Gastroesophageal sphincter (tissue), 3 donors: ENCODE measurements around the gene TMTC2.

Experiments
- EP300 ChIP-seq: sonication (generic); formaldehyde crosslinking; IDR thresholded peaks from one replicate; pipeline ENCODE4 v1.6.1; 2017; ENCODE audit warnings: antibody characterized with exemption, mild to moderate bottlenecking
- POLR2A ChIP-seq, 2 donors: fragments of 450-650 bp; IDR thresholded peaks; one replicate each; pipeline ENCODE4 v1.6.1; 2017; ENCODE audit warnings: antibody characterized with exemption in 2 of 2, mild to moderate bottlenecking in 2 of 2, moderate library complexity in 1 of 2
- POLR2AphosphoS5 ChIP-seq: sonication (generic); formaldehyde crosslinking; IDR thresholded peaks from one replicate; pipeline ENCODE4 v1.6.1; 2017; ENCODE audit warnings: antibody characterized with exemption
- TF ChIP-seq, protein P1 (sequence below), 4 experiments: fragments of 200-600 bp in 2 of 4; fragments of 450-650 bp in 2 of 4; sonication (generic) in 1 of 4; IDR thresholded peaks; one replicate each; pipeline ENCODE4 v1.5.1; 2017 to 2019; ENCODE audit warnings: antibody characterized with exemption in 4 of 4, mild to moderate bottlenecking in 2 of 4, moderate library complexity in 2 of 4

DNA sequence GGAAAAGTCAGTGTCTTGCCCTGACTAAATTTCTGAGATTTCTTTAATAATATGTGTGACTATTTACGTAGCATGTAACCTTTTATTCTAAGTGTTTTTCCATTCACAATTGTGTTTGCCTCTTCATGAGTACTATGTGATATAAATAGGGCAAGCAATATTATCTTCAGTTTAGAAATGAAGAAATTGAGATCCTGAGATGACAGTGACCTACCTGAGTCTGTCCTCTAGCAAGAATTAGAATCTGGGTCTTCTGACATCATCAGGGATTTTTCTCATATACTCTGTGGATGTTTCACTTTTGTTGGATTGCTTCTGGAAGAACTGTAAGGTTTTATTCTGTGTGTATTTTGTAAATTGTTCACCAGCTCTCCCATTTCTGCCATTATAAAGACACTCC lies 35.0 kb downstream of the TMTC2 start:
- TF ChIP-seq, protein P1, sequence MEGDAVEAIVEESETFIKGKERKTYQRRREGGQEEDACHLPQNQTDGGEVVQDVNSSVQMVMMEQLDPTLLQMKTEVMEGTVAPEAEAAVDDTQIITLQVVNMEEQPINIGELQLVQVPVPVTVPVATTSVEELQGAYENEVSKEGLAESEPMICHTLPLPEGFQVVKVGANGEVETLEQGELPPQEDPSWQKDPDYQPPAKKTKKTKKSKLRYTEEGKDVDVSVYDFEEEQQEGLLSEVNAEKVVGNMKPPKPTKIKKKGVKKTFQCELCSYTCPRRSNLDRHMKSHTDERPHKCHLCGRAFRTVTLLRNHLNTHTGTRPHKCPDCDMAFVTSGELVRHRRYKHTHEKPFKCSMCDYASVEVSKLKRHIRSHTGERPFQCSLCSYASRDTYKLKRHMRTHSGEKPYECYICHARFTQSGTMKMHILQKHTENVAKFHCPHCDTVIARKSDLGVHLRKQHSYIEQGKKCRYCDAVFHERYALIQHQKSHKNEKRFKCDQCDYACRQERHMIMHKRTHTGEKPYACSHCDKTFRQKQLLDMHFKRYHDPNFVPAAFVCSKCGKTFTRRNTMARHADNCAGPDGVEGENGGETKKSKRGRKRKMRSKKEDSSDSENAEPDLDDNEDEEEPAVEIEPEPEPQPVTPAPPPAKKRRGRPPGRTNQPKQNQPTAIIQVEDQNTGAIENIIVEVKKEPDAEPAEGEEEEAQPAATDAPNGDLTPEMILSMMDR (IDR thresholded peaks at IDR 0.05) = no peak
- no peak for TF ChIP-seq POLR2A (IDR thresholded peaks at IDR 0.05)
- no peak for TF ChIP-seq POLR2AphosphoS5
- TF ChIP-seq EP300 = no peak
